SK-N-MC (cell line): Measurements from ENCODE around the gene CCDC198.

Source experiments
- EZH2 ChIP-seq: fragments of 200-600 bp; sonication (generic); IDR thresholded peaks from one replicate; pipeline ENCODE4 v1.6.1; 2017; ENCODE audit warnings: antibody characterized with exemption
- FOXP2 ChIP-seq: optimal IDR thresholded peaks from 2 replicates; pipeline ENCODE3; 2011; ENCODE audit warnings: mild to moderate bottlenecking, moderate library complexity; ENCODE audit not compliant: insufficient read depth; ENCODE audit errors: extremely low read length, control extremely low read depth
- POLR2AphosphoS5 ChIP-seq: IDR thresholded peaks from 2 replicates; pipeline ENCODE4 v1.6.1; 2012; ENCODE audit warnings: mild to moderate bottlenecking, low read depth, low read length, borderline replicate concordance

DNA sequence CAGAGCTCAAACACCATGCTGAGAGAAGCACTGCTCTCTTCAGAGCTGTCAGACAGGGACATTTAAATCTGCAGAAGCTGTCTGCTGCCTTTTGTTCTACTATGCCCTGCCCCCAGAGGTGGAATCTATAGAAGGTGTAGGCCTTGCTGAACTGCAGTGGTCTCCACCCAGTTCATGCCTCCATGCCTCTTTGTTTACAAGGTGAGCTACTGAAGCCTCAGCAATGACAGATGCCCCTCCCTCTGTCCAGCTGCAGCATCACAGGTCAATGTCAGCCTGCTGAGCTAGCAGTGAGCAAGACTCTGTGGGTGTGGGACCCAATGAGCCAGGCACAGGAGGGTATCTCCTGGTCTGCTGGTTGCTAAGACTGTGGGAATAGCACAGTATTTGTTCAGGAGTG, 25.4 kb upstream of the CCDC198 start:
- TF ChIP-seq POLR2AphosphoS5 (no peak), EZH2 (no peak), FOXP2 (no peak)
